Activated CD8-positive, alpha-beta memory T cell treated with anti-CD3 and anti-CD28 coated beads, Interleukin-2, amount 10 ng/mL, durations not matched to agents 7 days and 5 days (primary cell): ENCODE results near the gene GRAMD1B. TPM values are rescaled to one million over a fixed set of nuclear protein-coding genes. Genes with fewer than 3 reads are reported as not detected.

Source experiments
- ATAC-seq: fragments of 150-1000 bp; cut with Tn5 transposase; one replicate; pipeline ENCODE4 v1.10.0; 2021; ENCODE audit warnings: moderate library complexity
- CTCF ChIA-PET: fragments of 350-600 bp; sonication (Branson Sonifier 250); formaldehyde crosslinking; loops from one replicate; lab custom pipeline; 2021; ENCODE audit warnings: antibody characterized with exemption; lab: Charles Lee
- DNase-seq: peaks from one replicate; pipeline ENCODE4 v3.0.0-alpha.2; 2020
- H3K27ac Mint-ChIP-seq: one replicate; pipeline ENCODE4 v1.8.0; 2021; ENCODE audit warnings: mild to moderate bottlenecking, mixed read lengths
- H3K27me3 Mint-ChIP-seq: one replicate; pipeline ENCODE4 v1.8.0; 2021; ENCODE audit warnings: mixed read lengths
- H3K36me3 Mint-ChIP-seq: one replicate; pipeline ENCODE4 v1.8.0; 2021; ENCODE audit warnings: mild to moderate bottlenecking, mixed read lengths
- H3K4me1 Mint-ChIP-seq: one replicate; pipeline ENCODE4 v1.8.0; 2021; ENCODE audit warnings: mixed read lengths
- H3K4me3 Mint-ChIP-seq: one replicate; pipeline ENCODE4 v1.8.0; 2021; ENCODE audit warnings: mild to moderate bottlenecking, moderate library complexity, mixed read lengths
- H3K9me3 Mint-ChIP-seq: one replicate; pipeline ENCODE4 v1.8.0; 2022; ENCODE audit warnings: low read depth, mixed read lengths
- total RNA-seq, 2 experiments: library from RNA; stranded (reverse); gene quantifications; one replicate each; pipeline ENCODE4 v1.2.3, GENCODE V29; 2021

GRAMD1B gene
- total RNA-seq, 2 experiments from 2014 or later: 75.6 to 89.9 TPM

- peaks cover 65% of the 10 kb centered on the region for H3K36me3 Mint-ChIP-seq
- CTCF ChIA-PET: interaction anchor here (0.7 to 5.8 kb wide), 5 partner anchors 8 to 30 kb away, joined by 3 to 39 read pairs (median 17); no protein-coding TSS in a partner anchor
- no peaks in the 10 kb centered on the region for H3K27me3 Mint-ChIP-seq
- H3K9me3 Mint-ChIP-seq: peaks cover 2% of the 10 kb centered on the region
- DNase-seq: peak; percentile 68
- H3K4me3 Mint-ChIP-seq: peak overlapping the region; percentile 16
- H3K27ac Mint-ChIP-seq: peak overlapping the region; percentile 83
- H3K4me1 Mint-ChIP-seq: peaks cover 96% of the 10 kb centered on the region
- ATAC-seq: peak; percentile 47
Measured at GRCh38 chr11:123437236-123437979, 7.3 kb downstream of the GRAMD1B start.

- ATAC-seq: peak; percentile 20
- Mint-ChIP-seq H3K27me3 (no peaks in the 10 kb centered on the region), H3K27ac (peak overlapping the region; percentile 83), H3K4me3 (peak overlapping the region; percentile 23), H3K4me1 (peaks cover 97% of the 10 kb centered on the region), H3K36me3 (peaks cover 65% of the 10 kb centered on the region), H3K9me3 (peaks cover 2% of the 10 kb centered on the region)
- peak; percentile 43 for DNase-seq
- CTCF ChIA-PET: interaction anchor here (1.1 to 5.8 kb wide), 8 partner anchors 12 to 81 kb away, joined by 3 to 39 read pairs (median 6); no protein-coding TSS in a partner anchor
Measured at GRCh38 chr11:123438131-123438627, 8.1 kb downstream of the GRAMD1B start.

DNA sequence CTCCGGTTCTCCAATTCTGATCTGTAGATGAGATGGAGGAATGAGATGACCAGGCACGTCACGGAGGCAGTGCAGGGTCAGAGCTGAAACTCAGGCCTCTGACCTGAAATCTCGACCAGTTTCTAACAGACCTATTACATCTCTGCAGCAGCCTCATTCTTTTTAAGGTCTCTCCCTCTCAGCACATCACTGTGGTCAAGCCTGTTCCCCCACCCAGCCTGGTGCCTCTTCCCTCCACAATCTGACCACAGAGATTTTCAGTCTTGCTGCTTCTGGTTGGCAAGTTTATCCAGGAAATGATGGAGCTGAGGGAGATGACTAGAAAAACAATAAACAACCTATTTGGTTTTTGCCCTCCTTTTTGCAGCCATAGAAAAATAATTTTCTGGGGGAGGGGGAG, 9.5 kb downstream of the GRAMD1B start:
- Mint-ChIP-seq H3K4me3 (peak overlapping the region; percentile 43), H3K4me1 (peaks cover 92% of the 10 kb centered on the region), H3K9me3 (peaks cover 2% of the 10 kb centered on the region), H3K27ac (peak overlapping the region; percentile 83), H3K36me3 (peaks cover 61% of the 10 kb centered on the region), H3K27me3 (no peaks in the 10 kb centered on the region)
- CTCF ChIA-PET: interaction anchor here (0.8 to 5.8 kb wide), 8 partner anchors 11 to 138 kb away, joined by 3 to 39 read pairs (median 6); no protein-coding TSS in a partner anchor
- ATAC-seq (peak; percentile 40), DNase-seq (peak; percentile 79)

- DNase-seq (no peak), ATAC-seq (no peak)
- H3K27ac Mint-ChIP-seq: peak overlapping the region; percentile 77
- CTCF ChIA-PET: interaction anchor here (5.8 kb wide), 1 partner anchor 34 kb away, joined by 39 read pairs; no protein-coding TSS in a partner anchor
- H3K4me3 Mint-ChIP-seq: no peak overlapping the region
- peaks cover 89% of the 10 kb centered on the region for H3K4me1 Mint-ChIP-seq
- peaks cover 2% of the 10 kb centered on the region for H3K9me3 Mint-ChIP-seq
- H3K27me3 Mint-ChIP-seq: no peaks in the 10 kb centered on the region
- H3K36me3 Mint-ChIP-seq: peaks cover 60% of the 10 kb centered on the region
Measured at GRCh38 chr11:123441161-123441560, 11.1 kb downstream of the GRAMD1B start.

DNA sequence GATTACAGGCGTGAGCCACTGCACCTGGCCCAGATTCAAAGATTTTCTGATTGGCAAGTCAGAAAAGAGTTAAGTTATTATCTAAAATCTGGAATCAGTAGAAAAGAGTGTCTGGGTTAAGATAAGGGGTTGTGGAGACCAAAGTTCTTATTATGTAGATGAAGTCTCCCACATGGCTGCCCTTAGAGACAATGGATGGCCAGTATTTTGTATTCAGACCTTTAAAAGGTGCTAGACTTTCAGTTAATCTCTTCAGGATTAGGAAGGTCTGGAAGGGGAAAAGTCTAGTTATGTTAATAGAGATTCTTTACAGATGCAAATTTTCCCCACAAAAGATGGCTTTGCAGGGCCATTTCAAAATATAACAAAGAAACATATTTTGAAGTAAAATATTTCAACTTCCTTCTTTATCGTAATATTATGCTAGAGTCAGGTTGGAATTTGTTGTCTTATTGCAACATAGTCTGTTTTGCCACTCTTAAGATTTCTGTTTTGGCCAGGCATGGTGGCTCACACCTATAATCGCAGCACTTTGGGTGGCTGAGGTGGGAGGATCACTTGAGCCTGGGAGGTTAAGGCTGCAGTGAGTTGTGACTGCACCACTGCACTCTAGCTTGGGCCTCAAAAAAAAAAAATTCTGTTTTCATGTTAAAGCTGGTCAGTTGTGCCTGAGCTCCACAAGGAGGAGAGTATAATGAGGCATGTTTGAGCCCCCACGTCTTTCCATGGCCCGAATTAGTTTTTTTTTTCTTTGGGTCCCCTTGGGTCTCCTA, 14.0 kb downstream of the GRAMD1B start:
- Mint-ChIP-seq H3K4me1 (peaks cover 84% of the 10 kb centered on the region), H3K27ac (no peak overlapping the region), H3K27me3 (no peaks in the 10 kb centered on the region), H3K4me3 (no peak overlapping the region), H3K9me3 (no peaks in the 10 kb centered on the region), H3K36me3 (peaks cover 57% of the 10 kb centered on the region)
- CTCF ChIA-PET: interaction anchor here (1.0 to 1.6 kb wide), 6 partner anchors 8 to 51 kb away, joined by 3 to 8 read pairs (median 4); no protein-coding TSS in a partner anchor
- DNase-seq: no peak
- ATAC-seq: no peak

GRCh38 chr11:123448823-123449222, 18.8 kb downstream of the GRAMD1B start:
- Mint-ChIP-seq H3K36me3 (peaks cover 38% of the 10 kb centered on the region), H3K9me3 (no peaks in the 10 kb centered on the region)

DNA sequence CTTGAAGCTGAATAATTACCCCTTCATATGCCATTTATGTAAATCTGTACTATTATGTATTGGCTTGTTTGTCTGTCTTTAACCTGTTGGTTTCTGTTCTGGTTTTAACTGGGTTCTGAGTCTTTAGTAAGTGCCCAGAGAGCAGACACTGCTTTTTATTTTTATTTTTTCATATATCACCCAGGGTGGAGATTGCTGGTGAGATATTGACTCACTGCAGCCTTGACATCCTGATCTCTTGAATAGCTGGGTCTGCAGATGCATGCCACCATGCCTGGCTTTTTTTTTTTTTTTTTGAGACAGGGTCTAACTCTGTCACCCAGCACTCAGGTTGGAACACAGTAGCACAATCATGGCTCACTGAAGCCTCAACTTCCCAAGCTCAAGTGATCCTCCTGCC, 19.4 kb downstream of the GRAMD1B start:
- Mint-ChIP-seq H3K27ac (no peak overlapping the region), H3K4me3 (no peak overlapping the region), H3K27me3 (no peaks in the 10 kb centered on the region), H3K36me3 (peaks cover 40% of the 10 kb centered on the region), H3K9me3 (no peaks in the 10 kb centered on the region), H3K4me1 (peaks cover 87% of the 10 kb centered on the region)
- CTCF ChIA-PET: interaction anchor here (1.7 to 5.0 kb wide), 4 partner anchors 11 to 41 kb away, joined by 9 to 30 read pairs (median 20); no protein-coding TSS in a partner anchor
- DNase-seq (no peak), ATAC-seq (no peak)

More at GRCh38 chr11:123448823-123449222, 18.8 kb downstream of the GRAMD1B start:
- Mint-ChIP-seq H3K4me1 (peaks cover 87% of the 10 kb centered on the region), H3K27me3 (no peaks in the 10 kb centered on the region), H3K4me3 (no peak overlapping the region), H3K27ac (peak overlapping the region; percentile 48)
- ATAC-seq (no peak), DNase-seq (no peak)
- CTCF ChIA-PET: interaction anchor here (3.6 to 5.0 kb wide), 3 partner anchors 10 to 41 kb away, joined by 20 to 30 read pairs (median 21); no protein-coding TSS in a partner anchor

GRCh38 chr11:123450623-123451022, 20.6 kb downstream of the GRAMD1B start:
- Mint-ChIP-seq H3K27ac (peak overlapping the region; percentile 92), H3K9me3 (no peaks in the 10 kb centered on the region), H3K4me3 (no peak overlapping the region), H3K27me3 (no peaks in the 10 kb centered on the region), H3K4me1 (peaks cover 88% of the 10 kb centered on the region), H3K36me3 (peaks cover 37% of the 10 kb centered on the region)
- DNase-seq (no peak), ATAC-seq (no peak)
- CTCF ChIA-PET: interaction anchor here (1.0 to 5.0 kb wide), 9 partner anchors 8 to 149 kb away, joined by 4 to 30 read pairs (median 5); no protein-coding TSS in a partner anchor

GRCh38 chr11:123451183-123451781, 21.2 kb downstream of the GRAMD1B start:
- DNase-seq (peak; percentile 47), ATAC-seq (peak; percentile 34)
- no peaks in the 10 kb centered on the region for H3K9me3 Mint-ChIP-seq
- CTCF ChIA-PET: interaction anchor here (0.7 to 5.0 kb wide), 11 partner anchors 8 to 150 kb away, joined by 3 to 30 read pairs (median 4); no protein-coding TSS in a partner anchor
- H3K27ac Mint-ChIP-seq: peak overlapping the region; percentile 92
- H3K4me1 Mint-ChIP-seq: peaks cover 92% of the 10 kb centered on the region
- peaks cover 39% of the 10 kb centered on the region for H3K36me3 Mint-ChIP-seq
- H3K4me3 Mint-ChIP-seq: peak overlapping the region; percentile 54
- H3K27me3 Mint-ChIP-seq: no peaks in the 10 kb centered on the region

GRCh38 chr11:123452794-123453193, 22.7 kb downstream of the GRAMD1B start:
- H3K27me3 Mint-ChIP-seq: no peaks in the 10 kb centered on the region
- DNase-seq (no peak), ATAC-seq (no peak)
- CTCF ChIA-PET: interaction anchor here (0.6 to 5.0 kb wide), 4 partner anchors 14 to 45 kb away, joined by 3 to 21 read pairs (median 10); no protein-coding TSS in a partner anchor
- peaks cover 92% of the 10 kb centered on the region for H3K4me1 Mint-ChIP-seq
- no peaks in the 10 kb centered on the region for H3K9me3 Mint-ChIP-seq
- no peak overlapping the region for H3K4me3 Mint-ChIP-seq
- H3K36me3 Mint-ChIP-seq: peaks cover 35% of the 10 kb centered on the region
- peak overlapping the region; percentile 92 for H3K27ac Mint-ChIP-seq

- no peaks in the 10 kb centered on the region for H3K27me3 Mint-ChIP-seq
- H3K9me3 Mint-ChIP-seq: no peaks in the 10 kb centered on the region
- DNase-seq (peak; percentile 91), ATAC-seq (peak; percentile 74)
- H3K4me3 Mint-ChIP-seq: peak overlapping the region; percentile 75
- peak overlapping the region; percentile 97 for H3K27ac Mint-ChIP-seq
- peaks cover 41% of the 10 kb centered on the region for H3K36me3 Mint-ChIP-seq
- peaks cover 92% of the 10 kb centered on the region for H3K4me1 Mint-ChIP-seq
- CTCF ChIA-PET: interaction anchor here (0.7 to 2.1 kb wide), 7 partner anchors 9 to 122 kb away, joined by 3 to 17 read pairs (median 3); no protein-coding TSS in a partner anchor
Measured at GRCh38 chr11:123454060-123454651, 24.1 kb downstream of the GRAMD1B start.

- Mint-ChIP-seq H3K27ac (peak overlapping the region; percentile 97), H3K4me3 (peak overlapping the region; percentile 75), H3K4me1 (peaks cover 88% of the 10 kb centered on the region), H3K9me3 (no peaks in the 10 kb centered on the region), H3K36me3 (peaks cover 46% of the 10 kb centered on the region), H3K27me3 (no peaks in the 10 kb centered on the region)
- no peak for DNase-seq
- CTCF ChIA-PET: interaction anchor here (1.0 to 2.1 kb wide), 4 partner anchors 10 to 20 kb away, joined by 3 to 17 read pairs (median 7); no protein-coding TSS in a partner anchor
- no peak for ATAC-seq
Measured at GRCh38 chr11:123454796-123455195, 24.7 kb downstream of the GRAMD1B start.
